Small intestine (tissue), 7 donors: ENCODE measurements around the gene LHPP. TPM values are rescaled to one million over a fixed set of nuclear protein-coding genes. Genes with fewer than 3 reads are reported as not detected.
"Not testable (repeated sequence)": the region's sequence is repeated elsewhere in the genome, so short reads cannot be mapped to it uniquely, and the experiment has no call there.

Experiments
- DNase-seq, 2 donors: peaks; one replicate each; pipeline versions ENCODE4 v3.0.0 to v3.0.0-alpha.2; 2013
- FAIRE-seq: peaks from 2 replicates; lab custom pipeline; 2012; peaks lifted over from hg19 to GRCh38; lab: Jason Lieb, UNC
- H3K27ac ChIP-seq, 3 donors: one replicate each; pipeline ENCODE4 v1.5.1; 2013; ENCODE audit warnings: low read length in 2 of 3, mild to moderate bottlenecking in 2 of 3, control low read depth in 1 of 3, inconsistent platforms in 1 of 3, low read depth in 1 of 3, moderate library complexity in 1 of 3
- H3K27me3 ChIP-seq, 3 donors: one replicate each; pipeline ENCODE4 v1.6.1; 2013; ENCODE audit warnings: low read length in 3 of 3, inconsistent platforms in 1 of 3; ENCODE audit not compliant: control insufficient read depth in 3 of 3, insufficient read depth in 3 of 3
- H3K36me3 ChIP-seq, 3 donors: one replicate each; pipeline ENCODE4 v1.6.1; 2013; ENCODE audit warnings: low read length in 3 of 3, inconsistent platforms in 1 of 3, low read depth in 1 of 3, mild to moderate bottlenecking in 1 of 3, moderate library complexity in 1 of 3; ENCODE audit not compliant: control insufficient read depth in 3 of 3, insufficient read depth in 2 of 3
- H3K4me1 ChIP-seq, 3 donors: one replicate each; pipeline ENCODE4 v1.6.1; 2013; ENCODE audit warnings: low read length in 2 of 3, inconsistent platforms in 1 of 3, low read depth in 1 of 3, mild to moderate bottlenecking in 1 of 3, moderate library complexity in 1 of 3; ENCODE audit not compliant: control insufficient read depth in 3 of 3, insufficient read depth in 2 of 3
- H3K4me3 ChIP-seq, 3 donors: one replicate each; pipeline ENCODE4 v1.5.1; 2013; ENCODE audit warnings: low read length in 3 of 3, control low read depth in 1 of 3, inconsistent platforms in 1 of 3, low read depth in 1 of 3, mild to moderate bottlenecking in 1 of 3, moderate library complexity in 1 of 3
- H3K9me3 ChIP-seq, 2 donors: one replicate each; pipeline ENCODE4 v1.6.1; 2013; ENCODE audit warnings: low read depth in 1 of 2, low read length in 1 of 2; ENCODE audit not compliant: control insufficient read depth in 2 of 2, insufficient read depth in 1 of 2
- WGBS, 3 donors: extraction: QIAGEN DNeasy Blood & Tissue Kit; methylation state at CpG; one replicate each; pipeline ENCODE4 v1.1.7; 2013; 5-methylcytosine and 5-hydroxymethylcytosine counted together
- polyA plus RNA-seq, 4 donors: library from polyadenylated mRNA; stranded (reverse) in 3 of 4; unstranded in 1 of 4; fragments of 200-250 nt in 3 of 4; fragments of 120-200 nt in 1 of 4; gene quantifications; one replicate each; pipeline versions ENCODE4 v1.2.1 to v1.2.3, GENCODE V29; 2013
- donor health status: healthy with polysubstance abuse.
- donor health status: control.
- donor health status: control.
- donor health status: Bipolar disorder and iron deficiency.
- donor health status: healthy.

LHPP gene
- polyA plus RNA-seq, 4 donors = 17.2 to 47.7 (median 35.0) TPM

- Histone ChIP-seq H3K27me3 (no peaks in the 10 kb centered on the region), H3K36me3 (peaks cover 0 to 16% (median 0%) of the 10 kb centered on the region in 3 donors), H3K27ac (no peak overlapping the region), H3K9me3 (peaks cover 0 to 7% of the 10 kb centered on the region in 2 donors), H3K4me1 (peaks cover 0 to 19% (median 0%) of the 10 kb centered on the region in 3 donors), H3K4me3 (no peak overlapping the region)
- 92 to 93% (median 93%) methylated on average over 11 of the region's 11 CpGs for WGBS, 3 donors
- DNase-seq = no peak
- no peak for FAIRE-seq
Measured at GRCh38 chr10:124587811-124588211, 126.2 kb downstream of the LHPP start.

- Histone ChIP-seq H3K4me1 (peaks cover 0 to 19% (median 0%) of the 10 kb centered on the region in 3 donors), H3K36me3 (peaks cover 0 to 16% (median 0%) of the 10 kb centered on the region in 3 donors)
- not testable (repeated sequence) for H3K27me3 ChIP-seq, FAIRE-seq, H3K4me3 ChIP-seq, DNase-seq, H3K9me3 ChIP-seq, H3K27ac ChIP-seq
- WGBS, 3 donors = 56 to 72% (median 62%) methylated on average over 6 of the region's 6 CpGs
Measured at GRCh38 chr10:124588341-124588735, 126.7 kb downstream of the LHPP start.

DNA sequence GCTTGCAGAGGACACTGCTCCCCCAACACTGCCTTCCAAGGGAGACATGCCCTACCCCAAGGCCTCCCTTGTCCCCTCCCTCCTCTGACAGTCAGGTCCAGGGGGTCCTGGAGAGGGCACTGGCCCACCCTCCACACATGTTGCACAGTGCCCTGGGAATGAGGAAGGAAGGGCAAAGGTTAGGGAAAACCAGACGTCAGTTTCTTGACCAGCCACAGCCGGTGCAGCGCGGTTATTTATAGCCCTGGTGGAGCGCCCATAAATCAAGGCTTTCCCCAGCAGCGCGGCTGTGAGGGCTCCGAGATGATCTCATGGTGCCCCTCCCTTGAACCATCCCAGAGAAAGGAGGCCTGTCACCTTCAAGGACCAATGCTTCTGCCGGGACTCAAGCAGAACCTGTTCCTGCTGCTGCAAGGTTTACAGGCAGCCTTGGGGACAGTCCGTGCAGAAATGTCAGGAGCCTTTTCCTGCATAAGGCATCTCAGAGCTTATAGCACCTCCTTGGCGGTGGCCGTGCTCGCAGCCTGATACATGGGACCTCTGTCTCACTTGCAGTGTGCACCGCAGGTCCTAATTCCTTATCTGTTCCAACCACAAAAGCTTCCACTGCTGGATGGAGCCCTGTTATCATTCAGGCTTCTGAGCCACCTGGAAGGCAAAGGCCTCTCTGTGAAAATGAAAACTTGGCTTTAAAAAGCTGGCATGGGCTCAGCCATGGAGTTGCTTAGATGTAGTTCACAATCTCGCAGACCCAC is 127.3 kb downstream of the LHPP start:
- H3K27ac ChIP-seq = peak overlapping the region in 1 of 3 donors; percentile 38
- FAIRE-seq = no peak

GRCh38 chr10:124589491-124590041 is 127.9 kb downstream of the LHPP start:
- WGBS, 3 donors = 71 to 79% (median 77%) methylated on average over 24 of the region's 24 CpGs
- no peak overlapping the region for H3K4me3 ChIP-seq
- peak overlapping the region in 1 of 3 donors; percentile 38 for H3K27ac ChIP-seq
- peaks cover 0 to 16% (median 0%) of the 10 kb centered on the region in 3 donors for H3K36me3 ChIP-seq
- peaks cover 0 to 7% of the 10 kb centered on the region in 2 donors for H3K9me3 ChIP-seq
- DNase-seq = no peak
- peaks cover 0 to 19% (median 0%) of the 10 kb centered on the region in 3 donors for H3K4me1 ChIP-seq
- no peaks in the 10 kb centered on the region for H3K27me3 ChIP-seq
- no peak for FAIRE-seq

More for the DNA sequence above, 127.3 kb downstream of the LHPP start:
- peaks cover 0 to 19% (median 0%) of the 10 kb centered on the region in 3 donors for H3K4me1 ChIP-seq
- 9 to 27% (median 22%) methylated on average over 15 of the region's 15 CpGs for WGBS, 3 donors
- H3K9me3 ChIP-seq = peaks cover 0 to 7% of the 10 kb centered on the region in 2 donors
- H3K27me3 ChIP-seq = no peaks in the 10 kb centered on the region
- no peak overlapping the region for H3K4me3 ChIP-seq
- H3K36me3 ChIP-seq = peaks cover 0 to 16% (median 0%) of the 10 kb centered on the region in 3 donors
- peak; percentile 75 to 90 for DNase-seq

DNA sequence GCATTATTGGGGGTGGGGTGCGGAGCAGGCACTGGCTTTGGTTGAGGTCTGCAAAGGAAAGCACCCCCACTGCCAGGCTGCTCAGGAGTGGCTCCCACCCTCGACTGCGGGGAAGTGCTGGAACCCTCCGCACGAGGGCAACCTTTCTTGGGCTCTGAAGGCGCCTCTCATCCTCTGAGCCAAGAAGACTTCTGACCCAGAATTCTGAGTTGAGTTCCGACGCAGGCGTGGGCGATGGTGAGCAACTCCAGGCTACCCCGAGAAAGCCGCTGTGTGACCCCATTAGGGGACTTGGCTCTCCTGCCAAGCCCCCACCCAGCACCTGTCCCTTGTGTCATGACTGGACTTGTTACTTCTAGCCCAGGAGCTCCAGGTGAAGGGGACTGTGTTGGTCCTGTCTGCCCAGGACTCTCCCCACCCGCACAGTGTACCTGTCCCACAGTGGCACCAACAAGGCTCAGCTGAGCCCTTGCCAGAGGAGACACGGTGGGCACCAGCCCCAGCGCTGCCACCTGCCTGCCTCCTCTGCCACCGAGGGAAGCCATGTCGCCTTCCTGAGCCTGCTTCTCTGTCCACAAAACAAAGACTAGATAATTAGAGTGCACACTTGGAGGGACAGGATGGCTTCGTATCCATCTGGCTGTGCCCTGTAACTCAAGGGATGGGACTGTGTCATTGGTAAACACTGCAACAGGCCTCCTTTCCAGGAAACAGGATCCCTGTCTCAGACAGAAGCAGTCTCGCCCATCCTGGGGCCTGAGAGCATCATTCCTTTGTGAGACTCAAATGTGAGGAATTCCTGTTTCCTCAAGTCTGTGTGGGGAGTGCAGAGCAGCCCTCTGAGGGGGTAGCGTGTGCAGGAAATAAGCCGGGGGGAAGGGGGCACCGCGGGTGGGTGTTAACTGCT is 128.8 kb downstream of the LHPP start:
- H3K36me3 ChIP-seq = peaks cover 0 to 21% (median 0%) of the 10 kb centered on the region in 3 donors
- no peak overlapping the region for H3K4me3 ChIP-seq
- peaks cover 0 to 19% (median 0%) of the 10 kb centered on the region in 3 donors for H3K4me1 ChIP-seq
- 86 to 95% (median 88%) methylated on average over 23 of the region's 23 CpGs for WGBS, 3 donors
- DNase-seq = no peak
- H3K27me3 ChIP-seq = no peaks in the 10 kb centered on the region
- H3K9me3 ChIP-seq = peaks cover 0 to 7% of the 10 kb centered on the region in 2 donors
- FAIRE-seq = no peak
- no peak overlapping the region for H3K27ac ChIP-seq

GRCh38 chr10:124591123-124591495 is 129.5 kb downstream of the LHPP start:
- DNase-seq (no peak), FAIRE-seq (no peak)
- Histone ChIP-seq H3K27me3 (no peaks in the 10 kb centered on the region), H3K4me1 (peaks cover 0 to 17% (median 0%) of the 10 kb centered on the region in 3 donors), H3K27ac (no peak overlapping the region), H3K36me3 (peaks cover 0 to 25% (median 0%) of the 10 kb centered on the region in 3 donors), H3K9me3 (peaks cover 0 to 7% of the 10 kb centered on the region in 2 donors), H3K4me3 (no peak overlapping the region)
- 89 to 94% (median 94%) methylated on average over 4 to 5 of the region's 5 CpGs for WGBS, 3 donors

DNA sequence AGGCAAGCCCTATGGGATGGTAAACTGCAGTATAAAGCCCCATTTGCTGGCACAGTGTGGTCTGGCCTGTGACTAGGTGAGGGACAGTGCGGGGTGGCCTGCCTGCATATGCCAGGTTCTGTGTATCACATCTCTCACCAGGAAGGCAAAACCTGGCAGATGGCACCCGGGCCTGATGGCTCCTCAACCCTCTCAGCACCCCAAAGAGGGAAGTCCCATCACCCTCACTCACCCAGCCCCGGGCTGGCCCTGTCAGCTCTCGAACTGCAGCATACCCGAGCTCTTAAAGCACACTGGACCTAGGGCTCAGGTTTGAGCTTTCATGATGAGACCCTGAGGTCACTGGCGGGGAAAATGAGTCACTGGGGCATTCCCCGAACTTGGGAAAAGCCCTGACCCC is 130.5 kb downstream of the LHPP start:
- FAIRE-seq (no peak), DNase-seq (no peak)
- Histone ChIP-seq H3K4me3 (no peak overlapping the region), H3K27me3 (no peaks in the 10 kb centered on the region), H3K4me1 (peaks cover 0 to 19% (median under 1%) of the 10 kb centered on the region in 3 donors), H3K27ac (no peak overlapping the region), H3K9me3 (peaks cover 0 to 7% of the 10 kb centered on the region in 2 donors), H3K36me3 (peaks cover 0 to 30% (median 0%) of the 10 kb centered on the region in 3 donors)
- 79 to 84% (median 83%) methylated on average over 7 of the region's 7 CpGs for WGBS, 3 donors
